SK-N-SH treated with all-trans-retinoic acid at 6 μM for 48 hours (cell line): ENCODE results near the gene ARPC1A.
A peak's percentile ranks its signal among the peaks of the same experiment; 100 is the strongest.

Experiments used
- ATAC-seq: fragments of 200-7000 bp; cut with Tn5 transposase; 3 replicates; pipeline ENCODE4 v1.9.1; 2020; ENCODE audit warnings: mild to moderate bottlenecking, moderate library complexity
- ARNTL ChIP-seq: fragments of 450-650 bp; formaldehyde crosslinking; IDR thresholded peaks from 2 replicates; pipeline ENCODE4 v1.5.0; 2020; ENCODE audit warnings: low read depth, mild to moderate bottlenecking, moderate library complexity, borderline replicate concordance
- BACH2 ChIP-seq: fragments of 250-450 bp; sonication (Bioruptor Pico); IDR thresholded peaks from 2 replicates; pipeline ENCODE4 v1.9.0; 2021; ENCODE audit warnings: mild to moderate bottlenecking, borderline replicate concordance
- CREB5 ChIP-seq: fragments of 250-450 bp; sonication (Bioruptor Pico); IDR thresholded peaks from 2 replicates; pipeline ENCODE4 v1.5.1; 2020; ENCODE audit warnings: low read depth, mild to moderate bottlenecking, moderate library complexity
- CSDC2 ChIP-seq: fragments of 250-450 bp; sonication (Bioruptor Pico); IDR thresholded peaks from 2 replicates; pipeline ENCODE4 v1.5.0; 2020; ENCODE audit warnings: mild to moderate bottlenecking, moderate library complexity
- CSRNP3 ChIP-seq: fragments of 250-450 bp; sonication (Bioruptor Pico); IDR thresholded peaks from 2 replicates; pipeline ENCODE4 v1.5.1; 2021; ENCODE audit warnings: mild to moderate bottlenecking, moderate library complexity
- ESRRG ChIP-seq: fragments of 250-450 bp; sonication (Bioruptor Pico); IDR thresholded peaks from 2 replicates; pipeline ENCODE4 v1.6.1; 2021; ENCODE audit warnings: mild to moderate bottlenecking
- GLIS3 ChIP-seq: fragments of 250-450 bp; sonication (Bioruptor Pico); IDR thresholded peaks from 2 replicates; pipeline ENCODE4 v1.5.0; 2020; ENCODE audit warnings: mild to moderate bottlenecking, moderate library complexity
- ISL1 ChIP-seq: fragments of 250-450 bp; sonication (Bioruptor Pico); IDR thresholded peaks from 2 replicates; pipeline ENCODE4 v2.1.2; 2022; ENCODE audit warnings: mild to moderate bottlenecking, moderate library complexity
- OSR1 ChIP-seq: fragments of 250-450 bp; sonication (Bioruptor Pico); IDR thresholded peaks from 2 replicates; pipeline ENCODE4 v1.8.0; 2022; ENCODE audit warnings: moderate library complexity, mild to moderate bottlenecking, inconsistent platforms
- PPARA ChIP-seq: fragments of 250-450 bp; sonication (Bioruptor Pico); IDR thresholded peaks from 2 replicates; pipeline ENCODE4 v1.5.0; 2020; ENCODE audit warnings: mild to moderate bottlenecking, borderline replicate concordance
- RARB ChIP-seq: fragments of 250-450 bp; sonication (Bioruptor Pico); IDR thresholded peaks from 2 replicates; pipeline ENCODE4 v1.8.0; 2021; ENCODE audit warnings: mild to moderate bottlenecking, moderate library complexity
- SNAI2 ChIP-seq: fragments of 250-450 bp; sonication (Bioruptor Pico); IDR thresholded peaks from 2 replicates; pipeline ENCODE4 v1.5.0; 2020; ENCODE audit warnings: mild to moderate bottlenecking, moderate library complexity
- TCF4 ChIP-seq: fragments of 250-450 bp; sonication (Bioruptor Pico); IDR thresholded peaks from 2 replicates; pipeline ENCODE4 v1.8.0; 2021; ENCODE audit warnings: mild to moderate bottlenecking, moderate library complexity, borderline replicate concordance
- TOX ChIP-seq: fragments of 250-450 bp; sonication (Bioruptor Pico); IDR thresholded peaks from 2 replicates; pipeline ENCODE4 v1.8.0; 2021; ENCODE audit warnings: mild to moderate bottlenecking, moderate library complexity, borderline replicate concordance
- ZC3H10 ChIP-seq: fragments of 250-450 bp; sonication (Bioruptor Pico); IDR thresholded peaks from 2 replicates; pipeline ENCODE4 v1.5.1; 2021; ENCODE audit warnings: mild to moderate bottlenecking, moderate library complexity
- ZFP3 ChIP-seq: fragments of 250-450 bp; sonication (Bioruptor Pico); IDR thresholded peaks from 2 replicates; pipeline ENCODE4 v1.5.0; 2020; ENCODE audit warnings: mild to moderate bottlenecking, moderate library complexity
- ZFP30 ChIP-seq: fragments of 450-650 bp; formaldehyde crosslinking; IDR thresholded peaks from 2 replicates; pipeline ENCODE4 v1.5.0; 2022; ENCODE audit warnings: mild to moderate bottlenecking, moderate library complexity
- ZNF565 ChIP-seq: fragments of 450-650 bp; formaldehyde crosslinking; conservative IDR thresholded peaks from 2 replicates; pipeline ENCODE4 v1.5.0; 2020; ENCODE audit warnings: low read depth, mild to moderate bottlenecking, moderate library complexity
- ZNF70 ChIP-seq: fragments of 450-650 bp; formaldehyde crosslinking; IDR thresholded peaks from 2 replicates; pipeline ENCODE4 v1.5.0; 2020; ENCODE audit warnings: mild to moderate bottlenecking, moderate library complexity
- ZNF8 ChIP-seq: fragments of 450-650 bp; formaldehyde crosslinking; IDR thresholded peaks from 2 replicates; pipeline ENCODE4 v1.5.0; 2020; ENCODE audit warnings: mild to moderate bottlenecking, moderate library complexity
- TF ChIP-seq, protein P1 (sequence below): fragments of 250-450 bp; sonication (Bioruptor Pico); IDR thresholded peaks from 2 replicates; pipeline ENCODE4 v1.8.0; 2020; ENCODE audit warnings: mild to moderate bottlenecking, moderate library complexity, borderline replicate concordance
- TF ChIP-seq, protein P2 (sequence below): fragments of 250-450 bp; sonication (Bioruptor Pico); IDR thresholded peaks from 2 replicates; pipeline ENCODE4 v1.8.0; 2021; ENCODE audit warnings: low read depth, mild to moderate bottlenecking, moderate library complexity, borderline replicate concordance

Gene ARPC1A

GRCh38 chr7:99404977-99405320 lies 79.3 kb downstream of the ARPC1A start:
- ATAC-seq, result no peak
- no peak for TF ChIP-seq ARNTL (CRISPR knock-in tag)
- no peak for TF ChIP-seq ZFP30 (CRISPR knock-in tag)
- no peak for TF ChIP-seq RARB (CRISPR knock-in tag)
- no peak for TF ChIP-seq ZNF70 (CRISPR knock-in tag)
- TF ChIP-seq, protein P1, sequence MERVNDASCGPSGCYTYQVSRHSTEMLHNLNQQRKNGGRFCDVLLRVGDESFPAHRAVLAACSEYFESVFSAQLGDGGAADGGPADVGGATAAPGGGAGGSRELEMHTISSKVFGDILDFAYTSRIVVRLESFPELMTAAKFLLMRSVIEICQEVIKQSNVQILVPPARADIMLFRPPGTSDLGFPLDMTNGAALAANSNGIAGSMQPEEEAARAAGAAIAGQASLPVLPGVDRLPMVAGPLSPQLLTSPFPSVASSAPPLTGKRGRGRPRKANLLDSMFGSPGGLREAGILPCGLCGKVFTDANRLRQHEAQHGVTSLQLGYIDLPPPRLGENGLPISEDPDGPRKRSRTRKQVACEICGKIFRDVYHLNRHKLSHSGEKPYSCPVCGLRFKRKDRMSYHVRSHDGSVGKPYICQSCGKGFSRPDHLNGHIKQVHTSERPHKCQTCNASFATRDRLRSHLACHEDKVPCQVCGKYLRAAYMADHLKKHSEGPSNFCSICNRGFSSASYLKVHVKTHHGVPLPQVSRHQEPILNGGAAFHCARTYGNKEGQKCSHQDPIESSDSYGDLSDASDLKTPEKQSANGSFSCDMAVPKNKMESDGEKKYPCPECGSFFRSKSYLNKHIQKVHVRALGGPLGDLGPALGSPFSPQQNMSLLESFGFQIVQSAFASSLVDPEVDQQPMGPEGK (CRISPR knock-in tag), result no peak
- TF ChIP-seq ZNF8 (CRISPR knock-in tag), result no peak
- no peak for TF ChIP-seq ESRRG
- no peak for TF ChIP-seq ZC3H10 (CRISPR knock-in tag)
- TF ChIP-seq CSRNP3 (CRISPR knock-in tag), result no peak
- no peak for TF ChIP-seq CSDC2 (CRISPR knock-in tag)
- TF ChIP-seq ISL1, result no peak
- no peak for TF ChIP-seq TCF4 (CRISPR knock-in tag)
- TF ChIP-seq TOX (CRISPR knock-in tag), result no peak
- TF ChIP-seq ZNF565, result no peak
- no peak for TF ChIP-seq SNAI2 (CRISPR knock-in tag)
- TF ChIP-seq BACH2 (CRISPR knock-in tag), result no peak
- no peak for TF ChIP-seq ZFP3 (CRISPR knock-in tag)

- TF ChIP-seq CSRNP3 (CRISPR knock-in tag) (no peak), TCF4 (CRISPR knock-in tag) (no peak), ZFP30 (CRISPR knock-in tag) (no peak), ZC3H10 (CRISPR knock-in tag) (no peak), ARNTL (CRISPR knock-in tag) (no peak), CREB5 (CRISPR knock-in tag) (no peak), RARB (CRISPR knock-in tag) (no peak), ESRRG (no peak), GLIS3 (no peak), SNAI2 (CRISPR knock-in tag) (no peak)
- ATAC-seq, result no peak
Measured at GRCh38 chr7:99406557-99406956, 80.9 kb downstream of the ARPC1A start.

DNA sequence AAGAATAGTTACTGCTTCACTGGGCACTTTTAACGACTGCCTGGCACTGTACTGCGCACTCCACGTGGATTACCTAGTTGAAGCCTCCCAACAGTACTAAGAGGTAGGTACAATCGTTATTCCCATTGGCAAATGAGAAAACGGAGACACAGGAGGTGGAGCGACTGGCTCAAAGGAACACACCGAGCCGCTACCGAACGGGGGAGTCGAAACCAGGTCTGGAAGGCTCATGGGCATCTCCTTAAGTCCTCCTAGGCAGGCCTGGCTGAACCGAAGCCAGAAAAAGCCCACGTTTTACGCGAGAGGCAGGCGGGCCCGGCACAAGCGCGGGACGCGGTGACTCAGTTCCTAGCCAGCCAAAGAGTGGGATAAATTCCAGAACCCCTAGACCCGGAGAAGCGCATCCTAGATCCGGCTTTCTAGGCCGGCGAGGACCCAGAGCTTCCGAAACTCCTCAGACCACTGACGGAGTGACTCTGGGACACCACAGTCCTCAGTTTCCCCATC lies 82.2 kb downstream of the ARPC1A start:
- no peak for TF ChIP-seq CSDC2 (CRISPR knock-in tag)
- no peak for TF ChIP-seq OSR1 (CRISPR knock-in tag)
- TF ChIP-seq, protein P2, sequence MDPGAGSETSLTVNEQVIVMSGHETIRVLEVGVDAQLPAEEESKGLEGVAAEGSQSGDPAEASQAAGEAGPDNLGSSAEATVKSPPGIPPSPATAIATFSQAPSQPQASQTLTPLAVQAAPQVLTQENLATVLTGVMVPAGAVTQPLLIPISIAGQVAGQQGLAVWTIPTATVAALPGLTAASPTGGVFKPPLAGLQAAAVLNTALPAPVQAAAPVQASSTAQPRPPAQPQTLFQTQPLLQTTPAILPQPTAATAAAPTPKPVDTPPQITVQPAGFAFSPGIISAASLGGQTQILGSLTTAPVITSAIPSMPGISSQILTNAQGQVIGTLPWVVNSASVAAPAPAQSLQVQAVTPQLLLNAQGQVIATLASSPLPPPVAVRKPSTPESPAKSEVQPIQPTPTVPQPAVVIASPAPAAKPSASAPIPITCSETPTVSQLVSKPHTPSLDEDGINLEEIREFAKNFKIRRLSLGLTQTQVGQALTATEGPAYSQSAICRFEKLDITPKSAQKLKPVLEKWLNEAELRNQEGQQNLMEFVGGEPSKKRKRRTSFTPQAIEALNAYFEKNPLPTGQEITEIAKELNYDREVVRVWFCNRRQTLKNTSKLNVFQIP (CRISPR knock-in tag), result no peak
- no peak for TF ChIP-seq RARB (CRISPR knock-in tag)
- TF ChIP-seq, protein P1 (CRISPR knock-in tag), result no peak
- TF ChIP-seq BACH2 (CRISPR knock-in tag), result no peak
- no peak for TF ChIP-seq ZNF565
- no peak for TF ChIP-seq ZNF8 (CRISPR knock-in tag)
- no peak for TF ChIP-seq ZNF70 (CRISPR knock-in tag)
- TF ChIP-seq ZFP3 (CRISPR knock-in tag), result 0 out of 2 replicates have a peak, but pooled peaks have one; percentile 21
- no peak; the same call in 1 of the 2 replicates for TF ChIP-seq CSRNP3 (CRISPR knock-in tag)
- TF ChIP-seq TCF4 (CRISPR knock-in tag), result no peak
- TF ChIP-seq GLIS3, result peak; percentile 10; the same call in 1 of the 2 replicates
- TF ChIP-seq CREB5 (CRISPR knock-in tag), result no peak
- no peak for TF ChIP-seq TOX (CRISPR knock-in tag)
- TF ChIP-seq ISL1, result no peak
- TF ChIP-seq PPARA, result no peak
- ATAC-seq, result peak; percentile 62
